ENCODE results near the gene ACTR2.

GRCh38 chr2:65298089-65298488, 70.5 kb downstream of the ACTR2 start:
- TF ChIP-seq, protein P1, sequence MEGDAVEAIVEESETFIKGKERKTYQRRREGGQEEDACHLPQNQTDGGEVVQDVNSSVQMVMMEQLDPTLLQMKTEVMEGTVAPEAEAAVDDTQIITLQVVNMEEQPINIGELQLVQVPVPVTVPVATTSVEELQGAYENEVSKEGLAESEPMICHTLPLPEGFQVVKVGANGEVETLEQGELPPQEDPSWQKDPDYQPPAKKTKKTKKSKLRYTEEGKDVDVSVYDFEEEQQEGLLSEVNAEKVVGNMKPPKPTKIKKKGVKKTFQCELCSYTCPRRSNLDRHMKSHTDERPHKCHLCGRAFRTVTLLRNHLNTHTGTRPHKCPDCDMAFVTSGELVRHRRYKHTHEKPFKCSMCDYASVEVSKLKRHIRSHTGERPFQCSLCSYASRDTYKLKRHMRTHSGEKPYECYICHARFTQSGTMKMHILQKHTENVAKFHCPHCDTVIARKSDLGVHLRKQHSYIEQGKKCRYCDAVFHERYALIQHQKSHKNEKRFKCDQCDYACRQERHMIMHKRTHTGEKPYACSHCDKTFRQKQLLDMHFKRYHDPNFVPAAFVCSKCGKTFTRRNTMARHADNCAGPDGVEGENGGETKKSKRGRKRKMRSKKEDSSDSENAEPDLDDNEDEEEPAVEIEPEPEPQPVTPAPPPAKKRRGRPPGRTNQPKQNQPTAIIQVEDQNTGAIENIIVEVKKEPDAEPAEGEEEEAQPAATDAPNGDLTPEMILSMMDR (IDR thresholded peaks at IDR 0.05; ENCODE audit: insufficient read depth, low read length) = no peak
- TF ChIP-seq GABPA (IDR thresholded peaks at IDR 0.05; ENCODE audit: low read depth) = no peak
- TF ChIP-seq, protein P2, sequence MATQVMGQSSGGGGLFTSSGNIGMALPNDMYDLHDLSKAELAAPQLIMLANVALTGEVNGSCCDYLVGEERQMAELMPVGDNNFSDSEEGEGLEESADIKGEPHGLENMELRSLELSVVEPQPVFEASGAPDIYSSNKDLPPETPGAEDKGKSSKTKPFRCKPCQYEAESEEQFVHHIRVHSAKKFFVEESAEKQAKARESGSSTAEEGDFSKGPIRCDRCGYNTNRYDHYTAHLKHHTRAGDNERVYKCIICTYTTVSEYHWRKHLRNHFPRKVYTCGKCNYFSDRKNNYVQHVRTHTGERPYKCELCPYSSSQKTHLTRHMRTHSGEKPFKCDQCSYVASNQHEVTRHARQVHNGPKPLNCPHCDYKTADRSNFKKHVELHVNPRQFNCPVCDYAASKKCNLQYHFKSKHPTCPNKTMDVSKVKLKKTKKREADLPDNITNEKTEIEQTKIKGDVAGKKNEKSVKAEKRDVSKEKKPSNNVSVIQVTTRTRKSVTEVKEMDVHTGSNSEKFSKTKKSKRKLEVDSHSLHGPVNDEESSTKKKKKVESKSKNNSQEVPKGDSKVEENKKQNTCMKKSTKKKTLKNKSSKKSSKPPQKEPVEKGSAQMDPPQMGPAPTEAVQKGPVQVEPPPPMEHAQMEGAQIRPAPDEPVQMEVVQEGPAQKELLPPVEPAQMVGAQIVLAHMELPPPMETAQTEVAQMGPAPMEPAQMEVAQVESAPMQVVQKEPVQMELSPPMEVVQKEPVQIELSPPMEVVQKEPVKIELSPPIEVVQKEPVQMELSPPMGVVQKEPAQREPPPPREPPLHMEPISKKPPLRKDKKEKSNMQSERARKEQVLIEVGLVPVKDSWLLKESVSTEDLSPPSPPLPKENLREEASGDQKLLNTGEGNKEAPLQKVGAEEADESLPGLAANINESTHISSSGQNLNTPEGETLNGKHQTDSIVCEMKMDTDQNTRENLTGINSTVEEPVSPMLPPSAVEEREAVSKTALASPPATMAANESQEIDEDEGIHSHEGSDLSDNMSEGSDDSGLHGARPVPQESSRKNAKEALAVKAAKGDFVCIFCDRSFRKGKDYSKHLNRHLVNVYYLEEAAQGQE (IDR thresholded peaks at IDR 0.05; ENCODE audit: insufficient replicate concordance, low read depth) = no peak
- no peak for TF ChIP-seq POLR2AphosphoS5 (IDR thresholded peaks at IDR 0.05; ENCODE audit: low read depth)
